Tibial nerve (tissue), 4 donors: ENCODE data around the gene PIP5KL1. TPM values are rescaled to one million over a fixed set of nuclear protein-coding genes. Genes with fewer than 3 reads are reported as not detected.

Source experiments
- DNase-seq, 2 donors: peaks; one replicate each; pipeline ENCODE4 v3.0.0-alpha.2; 2019; ENCODE audit warnings: low spot score in 2 of 2
- H3K27ac ChIP-seq, 4 donors: fragments of 200-600 bp; sonication (generic) in 3 of 4; one replicate each; pipeline ENCODE4 v1.5.1; 2017 to 2019; ENCODE audit warnings: mild to moderate bottlenecking in 1 of 4
- H3K27me3 ChIP-seq, 2 donors: fragments of 200-600 bp; sonication (generic) in 1 of 2; one replicate each; pipeline versions ENCODE4 v1.5.1 to v1.6.0; 2017 to 2019
- H3K36me3 ChIP-seq, 3 donors: fragments of 200-600 bp; sonication (generic); one replicate each; pipeline ENCODE4 v1.5.1; 2018 to 2019
- H3K4me1 ChIP-seq, 4 donors: fragments of 200-600 bp; sonication (generic) in 3 of 4; one replicate each; pipeline ENCODE4 v1.5.1; 2017 to 2019
- H3K4me3 ChIP-seq, 4 donors: fragments of 200-600 bp; sonication (generic) in 3 of 4; one replicate each; pipeline ENCODE4 v1.5.1; 2017 to 2019; ENCODE audit warnings: mild to moderate bottlenecking in 1 of 4, moderate library complexity in 1 of 4
- H3K9me3 ChIP-seq, 4 donors: fragments of 200-600 bp; sonication (generic) in 3 of 4; one replicate each; pipeline ENCODE4 v1.5.1; 2017 to 2019
- CTCF ChIP-seq, 5 experiments: fragments of 200-600 bp in 3 of 5; fragments of 450-650 bp in 2 of 5; sonication (generic) in 3 of 5; IDR thresholded peaks; one replicate each; pipeline ENCODE4 v1.5.1; 2016 to 2019; ENCODE audit warnings: antibody characterized with exemption in 5 of 5, mild to moderate bottlenecking in 3 of 5, moderate library complexity in 2 of 5
- EP300 ChIP-seq, 2 donors: sonication (generic); formaldehyde crosslinking; IDR thresholded peaks; one replicate each; pipeline ENCODE4 v1.6.1; 2017; ENCODE audit warnings: antibody characterized with exemption in 2 of 2, mild to moderate bottlenecking in 1 of 2
- POLR2A ChIP-seq, 2 donors: fragments of 450-650 bp; IDR thresholded peaks; one replicate each; pipeline ENCODE4 v1.6.1; 2017; ENCODE audit warnings: antibody characterized with exemption in 2 of 2, mild to moderate bottlenecking in 2 of 2, moderate library complexity in 2 of 2
- WGBS, 2 donors: methylation state at CpG; one replicate each; pipeline ENCODE4 v1.1.5; 2018; 5-methylcytosine and 5-hydroxymethylcytosine counted together
- total RNA-seq, 4 donors: library from RNA; depleted of rRNA; stranded (reverse); fragments of >200 nt; gene quantifications; one replicate each; pipeline ENCODE4 v1.1.0, GENCODE V29; 2016

Gene PIP5KL1
- total RNA-seq, 4 donors from 2014 or later = 0.59 TPM; not detected in 3

GRCh38 chr9:127963041-127963358 is 32.4 kb upstream of the PIP5KL1 start:
- no peak for TF ChIP-seq POLR2A (IDR thresholded peaks at IDR 0.05)
- no peak for TF ChIP-seq CTCF (IDR thresholded peaks at IDR 0.05)
- TF ChIP-seq EP300 (IDR thresholded peaks at IDR 0.05) = no peak
- no peaks in the 10 kb centered on the region for H3K36me3 ChIP-seq
- WGBS, 2 donors = 58 to 64% methylated on average over 3 of the region's 3 CpGs
- H3K27me3 ChIP-seq = no peaks in the 10 kb centered on the region
- peak overlapping the region; percentile 88 to 99 (median 94) for H3K27ac ChIP-seq
- H3K9me3 ChIP-seq = no peaks in the 10 kb centered on the region
- no peak overlapping the region for H3K4me3 ChIP-seq
- DNase-seq = no peak
- peaks cover 0 to 94% (median 80%) of the 10 kb centered on the region in 4 donors for H3K4me1 ChIP-seq

- Histone ChIP-seq H3K27ac (peak overlapping the region in 3 of 4 donors; percentile 88 to 99 (median 98)), H3K4me1 (peaks cover 0 to 93% (median 75%) of the 10 kb centered on the region in 4 donors), H3K36me3 (no peaks in the 10 kb centered on the region), H3K27me3 (no peaks in the 10 kb centered on the region), H3K9me3 (no peaks in the 10 kb centered on the region), H3K4me3 (no peak overlapping the region)
- DNase-seq = no peak
- WGBS, 2 donors = 28 to 53% methylated on average over 3 of the region's 3 CpGs
- TF ChIP-seq CTCF (IDR thresholded peaks at IDR 0.05) (no peak), POLR2A (IDR thresholded peaks at IDR 0.05) (no peak), EP300 (IDR thresholded peaks at IDR 0.05) (no peak)
Measured at GRCh38 chr9:127962278-127962677, 31.7 kb upstream of the PIP5KL1 start.

- no peak for DNase-seq
- H3K4me3 ChIP-seq = no peak overlapping the region
- 82 to 89% methylated on average over 13 of the region's 13 CpGs for WGBS, 2 donors
- H3K27me3 ChIP-seq = no peaks in the 10 kb centered on the region
- H3K27ac ChIP-seq = peak overlapping the region in 3 of 4 donors; percentile 88 to 99 (median 98)
- H3K36me3 ChIP-seq = no peaks in the 10 kb centered on the region
- H3K9me3 ChIP-seq = no peaks in the 10 kb centered on the region
- TF ChIP-seq CTCF (IDR thresholded peaks at IDR 0.05) (no peak), POLR2A (IDR thresholded peaks at IDR 0.05) (no peak), EP300 (IDR thresholded peaks at IDR 0.05) (no peak)
- H3K4me1 ChIP-seq = peaks cover 0 to 89% (median 73%) of the 10 kb centered on the region in 4 donors
Measured at GRCh38 chr9:127961613-127962155, 31.1 kb upstream of the PIP5KL1 start.

- DNase-seq = no peak
- peaks cover 0 to 87% (median 71%) of the 10 kb centered on the region in 4 donors for H3K4me1 ChIP-seq
- H3K4me3 ChIP-seq = no peak overlapping the region
Measured at GRCh38 chr9:127961155-127961490, 30.5 kb upstream of the PIP5KL1 start.

More at GRCh38 chr9:127961155-127961490, 30.5 kb upstream of the PIP5KL1 start:
- Histone ChIP-seq H3K27me3 (no peaks in the 10 kb centered on the region), H3K27ac (peak overlapping the region; percentile 49 to 99 (median 86)), H3K36me3 (no peaks in the 10 kb centered on the region), H3K9me3 (no peaks in the 10 kb centered on the region)
- 69 to 80% methylated on average over 2 of the region's 2 CpGs for WGBS, 2 donors
- TF ChIP-seq POLR2A (IDR thresholded peaks at IDR 0.05) (no peak), EP300 (IDR thresholded peaks at IDR 0.05) (no peak), CTCF (IDR thresholded peaks at IDR 0.05) (no peak)
